HepG2 (cell line): ENCODE measurements around the gene OR11A1. TPM values are rescaled to one million over a fixed set of nuclear protein-coding genes. Genes with fewer than 3 reads are reported as not detected.

Experiments used
- ATAC-seq: fragments of 200-7000 bp; cut with Tn5 transposase; 3 replicates; pipeline ENCODE4 v1.9.1; 2020; ENCODE audit warnings: mild to moderate bottlenecking, moderate library complexity
- BruUV-seq: library from RNA; stranded (reverse); fragments of 400-500 nt; replicated peaks from 2 replicates; lab custom pipeline; 2021; lab: Mats Ljungman, UMichigan
- CTCF ChIA-PET: fragments of 300-600 bp; formaldehyde crosslinking; extraction: SDS; loops from one replicate; lab custom pipeline; 2021; ENCODE audit warnings: low total read pairs, inconsistent platforms, low intra/inter-chr PET ratio; lab: Yijun Ruan, JAX
- POLR2A ChIA-PET: fragments of 350-600 bp; sonication (Branson Sonifier 250); formaldehyde crosslinking; loops from one replicate; lab custom pipeline; 2020; ENCODE audit warnings: antibody characterized with exemption, inconsistent platforms; lab: Yijun Ruan, JAX
- DNase-seq: peaks from one replicate; pipeline ENCODE4 v3.0.0-alpha.2; 2015; ENCODE audit warnings: low spot score
- FAIRE-seq: peaks from 3 replicates; lab custom pipeline; 2011; peaks lifted over from hg19 to GRCh38; lab: Jason Lieb, UNC
- H2AFZ ChIP-seq: one replicate; pipeline ENCODE4 v1.6.1; 2011; ENCODE audit warnings: low read length, inconsistent platforms
- H3K27ac ChIP-seq: fragments of 300-600 bp; 3 replicates; pipeline ENCODE4 v1.8.0; 2011; ENCODE audit warnings: mixed run types, mild to moderate bottlenecking, mixed read lengths, low read length, inconsistent platforms; ENCODE audit not compliant: insufficient read depth; ENCODE audit errors: extremely low read length
- H3K27me3 ChIP-seq, 2 experiments: fragments of 200-600 bp in 1 of 2; 2 replicates in 1 of 2; 3 replicates in 1 of 2; pipeline versions ENCODE4 v1.6.0 to v1.8.0; 2011; ENCODE audit warnings: low read length in 2 of 2, mild to moderate bottlenecking in 2 of 2, moderate library complexity in 2 of 2, inconsistent platforms in 1 of 2; ENCODE audit not compliant: insufficient read depth in 2 of 2, control insufficient read depth in 1 of 2
- H3K36me3 ChIP-seq, 2 experiments: fragments of 200-600 bp in 1 of 2; replicated peaks in 1 of 2; 2 replicates in 1 of 2; 3 replicates in 1 of 2; pipeline versions ENCODE4 v1.5.1 to v1.8.0; 2011; ENCODE audit warnings: low read length in 2 of 2, inconsistent platforms in 1 of 2; ENCODE audit not compliant: insufficient read depth in 2 of 2, control insufficient read depth in 1 of 2
- H3K4me1 ChIP-seq: 2 replicates; pipeline ENCODE4 v1.5.1; 2012; ENCODE audit warnings: low read length, inconsistent platforms; ENCODE audit not compliant: insufficient read depth
- H3K4me2 ChIP-seq: 2 replicates; pipeline ENCODE4 v1.6.0; 2011; ENCODE audit warnings: low read depth, low read length, inconsistent platforms
- H3K4me3 ChIP-seq, 3 experiments: fragments of 200-600 bp in 1 of 3; sonication (generic), shearing (Covaris generic) in 1 of 3; replicated peaks in 1 of 3; 2 replicates each; pipeline ENCODE4 v1.5.1; 2011 to 2016; ENCODE audit warnings: low read length in 3 of 3, inconsistent platforms in 2 of 3, low read depth in 2 of 3, mild to moderate bottlenecking in 2 of 3, control low read depth in 1 of 3, mixed read lengths in 1 of 3; ENCODE audit not compliant: insufficient read depth in 1 of 3
- H3K79me2 ChIP-seq: one replicate; pipeline ENCODE4 v1.6.1; 2011; ENCODE audit warnings: low read length, inconsistent platforms; ENCODE audit not compliant: insufficient read depth
- H3K9ac ChIP-seq: 2 replicates; pipeline ENCODE4 v1.6.0; 2011; ENCODE audit warnings: mild to moderate bottlenecking, low read depth, low read length, inconsistent platforms; ENCODE audit not compliant: insufficient read depth
- H3K9me3 ChIP-seq: 2 replicates; pipeline ENCODE4 v1.5.1; 2012; ENCODE audit warnings: mild to moderate bottlenecking, low read length
- H4K20me1 ChIP-seq: 2 replicates; pipeline ENCODE4 v1.6.0; 2011; ENCODE audit warnings: inconsistent platforms, mild to moderate bottlenecking, low read length, moderate library complexity; ENCODE audit not compliant: insufficient read depth
- AHDC1 ChIP-seq: sonication (generic); formaldehyde crosslinking; IDR thresholded peaks from 2 replicates; pipeline ENCODE4 v1.5.1; 2020; ENCODE audit warnings: mild to moderate bottlenecking, missing genetic modification reagents, borderline replicate concordance
- CERS6 ChIP-seq: sonication (generic); formaldehyde crosslinking; IDR thresholded peaks from 2 replicates; pipeline ENCODE4 v1.5.0; 2020; ENCODE audit warnings: missing genetic modification reagents
- DRAP1 ChIP-seq: IDR thresholded peaks from 2 replicates; pipeline ENCODE4 v1.6.1; 2016; ENCODE audit warnings: missing genetic modification reagents, missing compliant biosample characterization
- ERF ChIP-seq: IDR thresholded peaks from 2 replicates; pipeline ENCODE4 v1.6.1; 2018; ENCODE audit warnings: missing biosample characterization, missing genetic modification reagents
- HOXA5 ChIP-seq: sonication (generic); formaldehyde crosslinking; IDR thresholded peaks from 2 replicates; pipeline ENCODE4 v1.4.0; 2020; ENCODE audit warnings: missing genetic modification reagents
- KDM3A ChIP-seq: IDR thresholded peaks from 2 replicates; pipeline ENCODE4 v1.6.1; 2018; ENCODE audit warnings: low read depth, missing compliant biosample characterization
- SKIL ChIP-seq: sonication (generic); formaldehyde crosslinking; IDR thresholded peaks from 2 replicates; pipeline ENCODE4 v1.8.0; 2022; ENCODE audit warnings: missing genetic modification reagents, mild to moderate bottlenecking, moderate library complexity, borderline replicate concordance
- TEF ChIP-seq: sonication (generic); formaldehyde crosslinking; IDR thresholded peaks from 2 replicates; pipeline ENCODE4 v1.5.0; 2020; ENCODE audit warnings: missing genetic modification reagents
- ZBTB10 ChIP-seq: sonication (generic); formaldehyde crosslinking; IDR thresholded peaks from 2 replicates; pipeline ENCODE4 v1.4.0; 2020; ENCODE audit warnings: missing genetic modification reagents, borderline replicate concordance
- ZNF704 ChIP-seq: sonication (generic); formaldehyde crosslinking; IDR thresholded peaks from 2 replicates; pipeline ENCODE4 v1.8.1; 2023; ENCODE audit warnings: mild to moderate bottlenecking, inconsistent platforms, moderate library complexity, missing genetic modification reagents, borderline replicate concordance
- WGBS: methylation state at CpG from one replicate; pipeline ENCODE4 v1.1.6; 2017; ENCODE audit warnings: low lambda C conversion rate; 5-methylcytosine and 5-hydroxymethylcytosine counted together
- in situ Hi-C: cut with HindIII; loops from 2 replicates; pipeline ENCODE4 v1.10.0; 2017; ENCODE audit warnings: low pct_unique_long_range_greater_than_20kb; ENCODE audit not compliant: extremely low pct_ligation_motif_present
- intact Hi-C: fragments of 100-400 bp; cut with micrococcal nuclease; formaldehyde crosslinking; loops from one replicate; pipeline ENCODE4 v1.10.0; 2022; ENCODE audit not compliant: unreplicated experiment
- polyA plus RNA-seq, 8 experiments: library from polyadenylated mRNA; depleted of rRNA in 3 of 8; stranded (reverse) in 7 of 8; unstranded in 1 of 8; fragments of >200 nt; fragmentation: Illumina TruSeq in 4 of 8; extraction: Trizol in 4 of 8; gene quantifications; 2 replicates each; pipeline versions ENCODE4 v1.2.1 to v1.2.3, GENCODE V29; 2011 to 2016; ENCODE audit warnings: low read depth in 4 of 8, missing spikeins in 1 of 8, mixed read lengths in 1 of 8; ENCODE audit not compliant: insufficient read depth in 1 of 8
- total RNA-seq, 5 experiments: library from RNA; depleted of rRNA; stranded (reverse); fragments of >200 nt; fragmentation: Illumina TruSeq; extraction: Trizol; gene quantifications; 2 replicates each; pipeline ENCODE4 v1.2.3, GENCODE V29; 2016; ENCODE audit warnings: low read depth in 1 of 5

OR11A1 gene
- total and polyA plus RNA-seq, 2 of the 13 experiments (the other 11 are each of a cell fraction or from before 2014, with no cell fraction given), result not detected

GRCh38 chr6:29495571-29495970 lies 38.7 kb upstream of the OR11A1 start:
- intact Hi-C loops (no loop called here), in situ Hi-C loops (no loop called here)
- H3K4me2 ChIP-seq, result no peak overlapping the region
- WGBS, result 21% methylated on average over 4 of the region's 4 CpGs
- no peak overlapping the region for H3K27ac ChIP-seq
- no peak overlapping the region for H3K4me3 ChIP-seq
- no TSS peak for BruUV-seq
- DNase-seq (no peak), ATAC-seq (no peak), FAIRE-seq (no peak)
- no peak overlapping the region for H3K9ac ChIP-seq
- no peaks in the 10 kb centered on the region for H3K79me2 ChIP-seq
- H3K9me3 ChIP-seq, result no peaks in the 10 kb centered on the region
- ChIA-PET CTCF (no interaction called here), POLR2A (no interaction called here)
- H4K20me1 ChIP-seq, result no peaks in the 10 kb centered on the region
- H3K4me1 ChIP-seq, result no peaks in the 10 kb centered on the region
- H2AFZ ChIP-seq, result no peak overlapping the region
- no peaks in the 10 kb centered on the region for H3K36me3 ChIP-seq
- H3K27me3 ChIP-seq, result no peaks in the 10 kb centered on the region
- TF ChIP-seq ERF (CRISPR knock-in tag) (no peak), SKIL (CRISPR knock-in tag) (no peak), CERS6 (CRISPR knock-in tag) (no peak), ZBTB10 (CRISPR knock-in tag) (no peak), KDM3A (CRISPR knock-in tag) (no peak), TEF (no peak), HOXA5 (CRISPR knock-in tag) (no peak), DRAP1 (CRISPR knock-in tag) (no peak), AHDC1 (CRISPR knock-in tag) (no peak), ZNF704 (CRISPR knock-in tag) (no peak)
